Measurements from ENCODE around the gene MRM2. TPM values are rescaled to one million over a fixed set of nuclear protein-coding genes. Genes with fewer than 3 reads are reported as not detected.

Gene MRM2
- total RNA-seq, 1 donor from 2014 or later = 25.3 TPM

DNA sequence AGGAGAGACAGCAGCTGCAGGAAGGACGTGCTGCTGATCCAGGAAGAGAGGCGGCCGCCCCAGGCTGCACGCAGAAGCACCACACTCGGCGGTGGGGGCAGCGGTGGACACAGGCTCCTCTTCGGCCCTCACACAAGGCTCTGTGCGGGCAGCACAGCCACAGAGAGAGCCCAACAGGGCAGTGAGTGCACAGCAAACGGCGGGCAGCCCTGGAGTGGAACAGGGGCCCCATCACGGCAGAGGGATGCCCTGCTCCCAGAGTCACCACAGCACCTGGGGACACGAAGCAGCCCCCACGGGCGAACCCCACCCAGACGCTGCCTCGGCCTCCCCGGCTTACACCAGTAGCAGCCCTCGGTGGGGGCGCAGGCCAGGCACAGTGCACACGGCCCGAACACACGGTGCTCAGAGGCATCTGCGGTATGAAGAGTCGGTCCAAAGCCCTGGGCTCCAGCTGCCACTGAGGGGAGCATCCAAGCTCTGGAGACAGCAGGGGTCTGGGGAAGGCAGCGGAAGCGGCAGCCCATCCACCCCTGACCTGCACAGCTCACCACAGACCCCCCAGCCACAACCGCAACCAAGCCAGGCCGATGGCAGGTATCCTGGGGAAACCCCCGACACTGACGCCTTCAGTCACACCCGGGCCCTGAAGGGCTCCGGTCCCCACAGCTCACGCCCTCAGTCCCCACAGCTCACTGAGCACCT is 16.8 kb upstream of the MRM2 start:
- Mint-ChIP-seq H3K27me3 (ENCODE audit: low read depth) (no peaks in the 10 kb centered on the region), H3K4me1 (peaks cover 7% of the 10 kb centered on the region), H3K4me3 (no peak overlapping the region), H3K9me3 (no peaks in the 10 kb centered on the region), H3K27ac (no peak overlapping the region), H3K36me3 (peaks cover 18% of the 10 kb centered on the region)
- TF ChIP-seq, protein P1, sequence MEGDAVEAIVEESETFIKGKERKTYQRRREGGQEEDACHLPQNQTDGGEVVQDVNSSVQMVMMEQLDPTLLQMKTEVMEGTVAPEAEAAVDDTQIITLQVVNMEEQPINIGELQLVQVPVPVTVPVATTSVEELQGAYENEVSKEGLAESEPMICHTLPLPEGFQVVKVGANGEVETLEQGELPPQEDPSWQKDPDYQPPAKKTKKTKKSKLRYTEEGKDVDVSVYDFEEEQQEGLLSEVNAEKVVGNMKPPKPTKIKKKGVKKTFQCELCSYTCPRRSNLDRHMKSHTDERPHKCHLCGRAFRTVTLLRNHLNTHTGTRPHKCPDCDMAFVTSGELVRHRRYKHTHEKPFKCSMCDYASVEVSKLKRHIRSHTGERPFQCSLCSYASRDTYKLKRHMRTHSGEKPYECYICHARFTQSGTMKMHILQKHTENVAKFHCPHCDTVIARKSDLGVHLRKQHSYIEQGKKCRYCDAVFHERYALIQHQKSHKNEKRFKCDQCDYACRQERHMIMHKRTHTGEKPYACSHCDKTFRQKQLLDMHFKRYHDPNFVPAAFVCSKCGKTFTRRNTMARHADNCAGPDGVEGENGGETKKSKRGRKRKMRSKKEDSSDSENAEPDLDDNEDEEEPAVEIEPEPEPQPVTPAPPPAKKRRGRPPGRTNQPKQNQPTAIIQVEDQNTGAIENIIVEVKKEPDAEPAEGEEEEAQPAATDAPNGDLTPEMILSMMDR (IDR thresholded peaks at IDR 0.05; ENCODE audit: unreplicated experiment) = no peak
- DNase-seq (ENCODE audit: low spot score in 2 of 2, unreplicated experiment in 2 of 2) = no peak

DNA sequence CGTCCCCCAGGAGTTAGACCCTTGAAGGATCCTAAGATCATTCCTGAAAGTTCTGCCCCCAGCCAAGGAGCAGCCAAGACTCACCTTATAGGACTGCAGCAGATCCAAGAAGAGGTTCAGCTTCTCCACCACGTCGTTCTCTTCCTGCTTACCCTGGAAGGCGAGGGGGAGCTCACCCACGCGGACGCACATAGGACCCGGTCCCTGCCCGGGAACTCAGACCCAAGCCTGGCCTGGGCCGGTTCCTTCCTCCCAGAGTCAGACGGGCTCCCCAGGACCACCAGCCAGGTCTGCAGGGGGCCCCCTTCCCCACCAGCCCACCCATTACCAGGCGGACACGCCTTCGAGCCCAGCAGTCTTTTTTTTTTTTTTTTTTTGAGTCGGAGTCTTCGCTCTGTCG is 15.6 kb upstream of the MRM2 start:
- Mint-ChIP-seq H3K27me3 (ENCODE audit: low read depth) (no peaks in the 10 kb centered on the region), H3K36me3 (peaks cover 18% of the 10 kb centered on the region), H3K27ac (no peak overlapping the region), H3K4me1 (peaks cover 7% of the 10 kb centered on the region), H3K9me3 (no peaks in the 10 kb centered on the region), H3K4me3 (no peak overlapping the region)
- TF ChIP-seq, protein P1 (IDR thresholded peaks at IDR 0.05; ENCODE audit: unreplicated experiment) = no peak
- no peak for DNase-seq (ENCODE audit: low spot score in 2 of 2, unreplicated experiment in 2 of 2)

DNA sequence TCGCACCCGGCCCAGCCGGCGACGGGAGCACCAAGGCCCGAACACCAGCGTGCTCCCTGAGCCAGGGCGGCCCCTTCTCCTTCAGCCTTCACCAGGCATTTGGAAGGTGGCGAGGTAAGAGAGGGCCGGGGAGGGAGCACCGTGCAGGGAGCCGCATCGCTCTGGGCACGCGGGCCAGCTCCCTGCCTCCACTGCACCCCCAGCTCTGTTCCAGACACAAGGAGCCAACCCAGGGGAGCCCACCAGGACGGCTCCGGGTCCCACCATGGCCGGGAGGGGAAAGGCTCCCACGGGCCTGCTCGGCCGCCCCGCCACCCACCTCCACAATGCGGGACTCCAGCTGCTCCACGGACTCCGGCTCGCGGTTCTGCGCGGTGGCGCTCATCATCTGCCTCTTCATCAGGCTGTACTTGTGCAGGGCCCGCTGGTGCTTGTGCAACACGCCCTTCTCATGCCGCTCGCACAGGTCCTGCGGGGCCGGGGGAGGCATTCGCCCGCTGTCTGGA is 15.1 kb upstream of the MRM2 start:
- no peak overlapping the region for H3K27ac Mint-ChIP-seq
- no peak overlapping the region for H3K4me3 Mint-ChIP-seq
- H3K27me3 Mint-ChIP-seq (ENCODE audit: low read depth) = no peaks in the 10 kb centered on the region
- H3K36me3 Mint-ChIP-seq = peaks cover 16% of the 10 kb centered on the region
- TF ChIP-seq, protein P1 (IDR thresholded peaks at IDR 0.05; ENCODE audit: unreplicated experiment) = no peak
- H3K9me3 Mint-ChIP-seq = no peaks in the 10 kb centered on the region
- no peak for DNase-seq (ENCODE audit: low spot score in 2 of 2, unreplicated experiment in 2 of 2)
- H3K4me1 Mint-ChIP-seq = peaks cover 7% of the 10 kb centered on the region

DNA sequence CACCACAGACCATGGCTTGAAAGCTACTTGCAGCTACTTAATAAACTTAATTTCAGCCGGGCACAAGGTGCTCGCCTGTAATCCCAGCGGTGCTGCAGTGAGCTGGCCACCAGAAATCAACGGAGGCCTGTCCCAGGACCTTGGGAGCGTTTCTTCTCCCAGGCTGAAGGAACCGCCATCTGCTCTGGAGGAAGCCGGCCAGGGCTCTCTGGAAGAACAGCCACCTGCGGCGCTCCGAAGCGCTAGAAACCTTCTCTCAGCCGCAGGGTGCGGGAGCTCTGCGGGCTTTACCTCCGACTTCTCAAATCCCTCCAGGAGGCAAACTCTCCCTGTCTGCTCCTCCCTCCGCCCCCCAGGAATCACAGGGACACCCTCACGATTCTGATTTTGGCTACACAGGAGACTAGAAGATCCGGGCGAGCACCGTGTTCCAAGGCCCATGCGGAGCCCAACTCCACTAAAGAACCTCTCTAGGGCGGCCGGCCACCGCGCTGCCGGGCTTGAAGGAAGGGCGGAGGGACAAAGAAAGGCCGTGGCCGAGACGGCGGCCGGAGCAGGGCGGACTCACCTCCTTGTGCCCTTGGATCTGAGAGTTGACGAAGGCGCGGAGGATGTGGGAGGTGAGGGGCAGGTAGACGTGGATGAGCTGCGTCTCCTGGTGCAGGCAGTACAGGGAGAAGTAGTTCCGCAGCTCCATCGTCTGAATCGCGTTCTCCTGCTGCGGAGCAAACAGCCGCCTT is 14.5 kb upstream of the MRM2 start:
- Mint-ChIP-seq H3K36me3 (peaks cover 16% of the 10 kb centered on the region), H3K9me3 (no peaks in the 10 kb centered on the region), H3K4me3 (no peak overlapping the region), H3K27ac (no peak overlapping the region), H3K4me1 (peaks cover 7% of the 10 kb centered on the region), H3K27me3 (ENCODE audit: low read depth) (no peaks in the 10 kb centered on the region)
- TF ChIP-seq, protein P1 (IDR thresholded peaks at IDR 0.05; ENCODE audit: unreplicated experiment) = no peak
- DNase-seq (ENCODE audit: low spot score in 2 of 2, unreplicated experiment in 2 of 2) = no peak

DNA sequence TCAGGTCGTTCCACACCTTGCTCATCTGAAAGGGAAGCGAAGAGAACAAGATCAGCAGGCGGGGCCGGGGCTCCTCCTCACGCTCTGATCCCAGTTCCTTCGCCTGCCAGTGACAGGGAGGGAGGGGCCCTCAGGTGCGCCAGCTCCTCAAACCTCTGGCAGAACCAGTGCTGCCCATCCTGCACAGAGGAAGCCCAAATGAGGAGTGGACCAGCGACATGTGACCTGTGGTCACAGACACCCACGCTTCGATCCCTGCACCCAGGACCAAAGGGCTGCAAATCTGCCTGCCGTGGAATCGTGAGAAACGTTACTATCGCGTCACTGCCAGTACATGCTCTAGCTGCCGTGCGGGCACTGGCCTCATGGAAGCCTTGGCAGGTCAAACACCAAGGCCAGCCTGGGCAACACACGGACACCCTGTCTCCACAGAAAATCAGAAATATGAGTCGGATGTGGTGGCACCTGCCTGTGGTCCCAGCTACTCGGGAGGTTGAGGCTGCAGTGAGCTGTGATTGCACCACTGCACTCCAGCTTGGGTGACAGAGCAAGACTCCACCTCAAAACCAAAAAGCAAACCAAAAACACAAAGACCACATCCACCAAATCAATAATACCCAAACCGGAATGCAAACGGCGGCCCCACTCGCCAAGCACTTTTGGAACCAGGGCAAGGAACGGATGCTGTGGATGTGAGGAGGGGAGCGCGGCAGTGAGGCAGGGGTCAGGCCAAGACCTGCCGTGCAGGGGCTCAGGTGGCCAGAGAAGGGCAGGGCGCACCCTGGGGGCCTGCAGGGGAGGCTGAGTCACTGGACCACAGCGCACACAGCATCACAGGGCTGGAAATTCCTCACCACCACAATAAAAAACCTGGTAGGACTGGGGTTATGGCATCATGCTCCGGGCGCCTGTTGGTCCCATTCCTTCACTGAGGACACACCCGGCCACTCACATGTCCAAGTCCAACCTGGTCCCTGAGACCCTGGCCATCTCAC is 13.4 kb upstream of the MRM2 start:
- peaks cover 19% of the 10 kb centered on the region for H3K36me3 Mint-ChIP-seq
- no peaks in the 10 kb centered on the region for H3K9me3 Mint-ChIP-seq
- H3K4me1 Mint-ChIP-seq = peaks cover under 1% of the 10 kb centered on the region
- TF ChIP-seq, protein P1 (IDR thresholded peaks at IDR 0.05; ENCODE audit: unreplicated experiment) = no peak
- no peak for DNase-seq (ENCODE audit: low spot score in 2 of 2, unreplicated experiment in 2 of 2)
- H3K4me3 Mint-ChIP-seq = no peak overlapping the region
- H3K27me3 Mint-ChIP-seq (ENCODE audit: low read depth) = no peaks in the 10 kb centered on the region
- H3K27ac Mint-ChIP-seq = no peak overlapping the region
